KOPT-K1 (cell line): ENCODE data around the gene DBH.
A peak's percentile ranks its signal among the peaks of the same experiment; 100 is the strongest.

ENCODE experiments used
- H3K27ac ChIP-seq: fragments of 200-600 bp; sonication (generic); 2 replicates; pipeline ENCODE4 v1.5.1; 2016; ENCODE audit warnings: antibody characterized with exemption, mild to moderate bottlenecking, low read depth, low read length; ENCODE audit not compliant: poor library complexity, severe bottlenecking
- H3K36me3 ChIP-seq: fragments of 200-600 bp; sonication (generic); 2 replicates; pipeline ENCODE4 v1.5.1; 2017; ENCODE audit warnings: antibody characterized with exemption, mild to moderate bottlenecking, low read length, moderate library complexity; ENCODE audit not compliant: insufficient read depth
- H3K9me3 ChIP-seq: fragments of 200-600 bp; sonication (generic); 2 replicates; pipeline ENCODE4 v1.5.1; 2017; ENCODE audit warnings: antibody characterized with exemption, low read length, mild to moderate bottlenecking; ENCODE audit not compliant: insufficient read depth, poor library complexity, severe bottlenecking

DBH gene

DNA sequence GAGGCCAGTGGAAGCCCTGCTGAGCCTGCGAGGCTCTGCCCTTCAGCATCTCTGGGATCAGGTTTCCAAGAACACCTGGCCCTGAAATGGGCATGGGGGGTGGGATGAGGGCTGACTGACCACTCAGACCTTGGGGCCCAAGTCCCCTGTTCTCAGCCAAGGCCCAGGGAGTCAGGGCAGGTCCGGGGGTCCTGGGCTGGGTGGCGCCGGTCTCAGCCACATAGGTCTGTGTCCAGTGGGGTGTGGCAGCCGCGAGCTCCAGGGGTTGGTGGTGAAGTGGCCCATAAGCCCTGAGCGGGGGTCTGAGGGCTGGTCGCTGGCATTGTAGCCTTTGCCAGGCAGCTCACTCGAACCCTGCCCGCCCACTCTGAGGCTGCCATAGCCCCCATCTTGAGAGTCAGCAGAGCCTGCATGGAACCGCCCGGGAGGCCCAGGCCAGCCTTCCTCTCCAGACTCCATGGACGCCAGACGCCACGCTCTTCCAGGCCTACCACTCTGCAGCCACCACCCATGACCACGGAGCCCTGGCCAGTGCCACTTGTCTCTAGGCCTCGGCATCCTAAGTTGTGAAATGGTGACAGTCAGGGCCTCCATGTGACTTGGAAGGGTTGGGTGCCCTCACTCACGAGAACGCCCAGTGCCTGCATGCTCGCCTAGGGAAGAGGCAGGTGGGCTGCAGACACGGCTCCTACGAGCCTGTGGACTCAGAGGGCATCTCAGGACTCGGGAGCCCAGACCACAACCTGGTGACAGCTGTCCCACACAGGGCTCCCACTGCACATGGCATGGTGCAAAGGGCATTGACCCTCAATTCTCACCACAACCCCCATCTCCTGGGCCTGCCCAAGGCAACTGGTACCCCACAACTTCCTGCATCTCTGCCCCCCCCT lies 6.7 kb upstream of the DBH start:
- Histone ChIP-seq H3K27ac (no peak overlapping the region), H3K9me3 (peaks cover 26% of the 10 kb centered on the region), H3K36me3 (no peaks in the 10 kb centered on the region)

- peaks cover 13% of the 10 kb centered on the region for H3K9me3 ChIP-seq
- no peaks in the 10 kb centered on the region for H3K36me3 ChIP-seq
- H3K27ac ChIP-seq = no peak overlapping the region
Measured at GRCh38 chr9:133631111-133631510, 5.1 kb upstream of the DBH start.

GRCh38 chr9:133632806-133633680 lies 3.1 kb upstream of the DBH start:
- H3K27ac ChIP-seq = peak overlapping the region; percentile 42
- H3K36me3 ChIP-seq = no peaks in the 10 kb centered on the region
- no peaks in the 10 kb centered on the region for H3K9me3 ChIP-seq

GRCh38 chr9:133633681-133634080 lies 2.5 kb upstream of the DBH start:
- H3K9me3 ChIP-seq = no peaks in the 10 kb centered on the region
- no peaks in the 10 kb centered on the region for H3K36me3 ChIP-seq
- H3K27ac ChIP-seq = peak overlapping the region; percentile 42

GRCh38 chr9:133634081-133634691 lies 2.0 kb upstream of the DBH start:
- Histone ChIP-seq H3K9me3 (no peaks in the 10 kb centered on the region), H3K36me3 (no peaks in the 10 kb centered on the region), H3K27ac (peak overlapping the region; percentile 42)

- Histone ChIP-seq H3K36me3 (no peaks in the 10 kb centered on the region), H3K9me3 (no peaks in the 10 kb centered on the region), H3K27ac (no peak overlapping the region)
Measured at GRCh38 chr9:133635098-133635497, 1.1 kb upstream of the DBH start.

DNA sequence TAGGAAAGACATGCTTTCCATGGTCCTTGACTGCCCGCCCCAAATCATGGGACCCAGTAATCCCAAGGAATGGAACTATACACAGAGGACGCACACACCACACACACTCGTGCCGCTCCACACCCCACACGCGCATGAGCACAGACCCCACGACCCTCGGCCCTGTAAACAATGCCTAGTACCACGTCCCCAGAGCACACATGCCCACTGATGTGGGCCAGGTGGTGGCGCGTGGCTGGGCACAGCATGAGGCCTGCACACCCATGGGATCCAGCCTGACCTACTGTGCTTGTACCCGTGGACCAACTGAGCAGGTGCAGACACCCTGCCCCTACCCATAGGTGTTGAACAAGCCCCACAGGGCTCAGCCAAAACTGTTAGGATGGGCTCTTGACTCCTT lies 739 bp downstream of the DBH start:
- Histone ChIP-seq H3K36me3 (no peaks in the 10 kb centered on the region), H3K27ac (no peak overlapping the region), H3K9me3 (no peaks in the 10 kb centered on the region)

DNA sequence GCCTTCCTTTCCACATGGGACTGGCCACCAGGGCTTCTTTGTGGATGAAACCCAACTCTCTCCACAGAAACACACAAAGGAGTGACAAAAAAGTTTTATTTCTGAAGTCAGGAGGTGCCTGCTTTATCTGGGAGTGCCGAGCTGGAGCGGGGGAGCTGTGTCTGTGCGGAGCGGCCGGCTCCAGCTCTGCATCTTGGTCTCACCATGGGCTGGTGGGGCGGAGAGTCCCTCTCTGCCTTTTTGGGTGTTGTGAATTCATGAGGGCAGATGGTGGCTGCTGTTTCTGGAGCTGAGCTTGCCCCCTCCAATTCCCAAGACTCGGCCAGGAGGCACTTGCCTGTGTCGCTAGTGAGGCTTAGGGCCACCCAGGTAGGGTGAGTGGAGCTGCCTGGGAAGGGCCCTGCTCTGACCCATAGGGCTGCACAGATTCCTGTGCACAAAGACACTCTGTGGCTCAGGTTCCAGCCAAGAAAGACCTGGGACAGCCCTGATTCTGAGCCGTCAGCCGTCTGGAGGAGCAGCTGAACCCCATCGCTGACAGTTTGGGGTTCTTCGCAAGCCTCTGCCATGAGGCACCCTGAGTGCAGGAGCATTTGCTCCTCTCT lies 1.4 kb downstream of the DBH start:
- no peak overlapping the region for H3K27ac ChIP-seq
- no peaks in the 10 kb centered on the region for H3K9me3 ChIP-seq
- no peaks in the 10 kb centered on the region for H3K36me3 ChIP-seq

GRCh38 chr9:133638076-133638475 lies 1.9 kb downstream of the DBH start:
- no peaks in the 10 kb centered on the region for H3K9me3 ChIP-seq
- H3K27ac ChIP-seq = no peak overlapping the region
- no peaks in the 10 kb centered on the region for H3K36me3 ChIP-seq

DNA sequence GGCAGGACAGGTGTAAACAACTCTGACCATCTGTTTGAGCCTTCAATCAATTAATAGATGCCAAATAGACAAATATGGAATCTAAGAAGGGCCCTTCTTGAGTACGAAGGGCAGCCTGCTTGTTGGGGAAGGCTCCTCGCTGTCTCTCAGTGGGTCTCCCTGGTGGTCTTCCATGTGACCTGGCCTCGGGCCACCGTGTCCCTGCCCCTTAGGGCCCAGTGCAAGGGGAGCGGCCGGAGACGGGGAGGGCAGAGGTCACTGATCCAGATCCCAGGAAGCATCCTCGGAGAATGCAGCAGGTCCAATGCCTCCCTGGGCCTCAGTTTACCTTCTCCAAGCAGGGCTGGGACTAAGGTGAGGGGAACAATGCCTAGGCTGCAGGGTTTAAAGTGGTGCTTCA lies 2.5 kb downstream of the DBH start:
- no peak overlapping the region for H3K27ac ChIP-seq
- no peaks in the 10 kb centered on the region for H3K36me3 ChIP-seq
- H3K9me3 ChIP-seq = no peaks in the 10 kb centered on the region

DNA sequence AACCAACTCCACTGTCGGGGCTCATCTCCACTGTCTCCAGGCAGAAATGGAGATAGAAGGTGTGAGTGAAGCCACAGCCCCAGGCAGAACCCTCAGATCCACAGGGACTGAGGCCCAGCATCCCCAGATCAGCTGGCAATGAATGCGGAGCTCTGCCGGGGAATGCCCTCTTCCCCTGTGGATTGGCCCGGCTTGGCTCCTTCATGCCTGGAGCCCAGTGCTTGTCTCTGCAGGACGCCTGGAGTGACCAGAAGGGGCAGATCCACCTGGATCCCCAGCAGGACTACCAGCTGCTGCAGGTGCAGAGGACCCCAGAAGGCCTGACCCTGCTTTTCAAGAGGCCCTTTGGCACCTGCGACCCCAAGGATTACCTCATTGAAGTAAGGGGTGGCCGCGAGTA lies 3.5 kb downstream of the DBH start:
- H3K9me3 ChIP-seq = no peaks in the 10 kb centered on the region
- no peak overlapping the region for H3K27ac ChIP-seq
- no peaks in the 10 kb centered on the region for H3K36me3 ChIP-seq

DNA sequence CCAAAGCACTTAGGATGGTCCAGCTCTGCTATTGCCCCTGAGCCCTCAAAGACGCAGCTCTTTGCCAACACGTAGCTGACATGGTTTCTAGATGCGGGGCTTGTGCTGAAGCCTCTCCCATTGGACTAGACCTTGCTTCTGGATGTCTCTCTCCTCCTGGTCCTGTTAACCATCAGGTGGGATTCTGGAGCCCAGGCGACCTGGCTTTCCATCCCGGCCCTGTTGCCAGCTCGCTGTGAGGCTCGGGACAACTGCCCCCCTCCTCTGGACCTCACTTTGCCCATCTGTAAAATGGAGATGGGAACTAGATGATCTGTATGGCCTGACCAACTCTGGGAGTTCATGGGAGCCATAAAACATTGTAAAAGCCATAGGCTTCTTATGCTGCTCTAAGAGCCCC lies 4.0 kb downstream of the DBH start:
- Histone ChIP-seq H3K36me3 (no peaks in the 10 kb centered on the region), H3K27ac (no peak overlapping the region), H3K9me3 (no peaks in the 10 kb centered on the region)

- Histone ChIP-seq H3K36me3 (no peaks in the 10 kb centered on the region), H3K9me3 (no peaks in the 10 kb centered on the region), H3K27ac (no peak overlapping the region)
Measured at GRCh38 chr9:133640580-133641395, 4.6 kb downstream of the DBH start.

DNA sequence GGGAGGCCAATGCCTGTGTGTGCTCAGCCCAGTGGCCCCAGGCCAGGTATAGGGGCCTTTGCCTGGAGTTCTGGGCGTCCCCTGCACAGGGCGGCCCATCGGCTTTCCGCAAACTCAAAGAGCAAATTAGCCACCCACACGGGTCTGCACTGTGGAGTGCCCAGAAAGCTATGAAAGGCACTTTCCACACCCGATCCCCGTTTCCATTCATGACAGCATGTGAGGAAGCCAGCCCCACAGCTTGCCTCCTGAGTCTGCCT lies 5.2 kb downstream of the DBH start:
- Histone ChIP-seq H3K9me3 (no peaks in the 10 kb centered on the region), H3K36me3 (no peaks in the 10 kb centered on the region), H3K27ac (no peak overlapping the region)
